H4 (cell line): ENCODE results near the gene PAK1. TPM values are rescaled to one million over a fixed set of nuclear protein-coding genes. Genes with fewer than 3 reads are reported as not detected.
A peak's percentile ranks its signal among the peaks of the same experiment; 100 is the strongest.

Experiments
- DNase-seq: peaks from one replicate; pipeline ENCODE4 v3.0.0-alpha.2; 2015; ENCODE audit warnings: low spot score
- total RNA-seq: library from RNA; depleted of rRNA; stranded (reverse); fragments of >200 nt; shearing (Covaris generic); gene quantifications from 2 replicates; pipeline ENCODE4 v1.2.3, GENCODE V29; 2014

Gene PAK1
- total RNA-seq, 1 experiment from 2014 or later = 27.7 TPM

DNA sequence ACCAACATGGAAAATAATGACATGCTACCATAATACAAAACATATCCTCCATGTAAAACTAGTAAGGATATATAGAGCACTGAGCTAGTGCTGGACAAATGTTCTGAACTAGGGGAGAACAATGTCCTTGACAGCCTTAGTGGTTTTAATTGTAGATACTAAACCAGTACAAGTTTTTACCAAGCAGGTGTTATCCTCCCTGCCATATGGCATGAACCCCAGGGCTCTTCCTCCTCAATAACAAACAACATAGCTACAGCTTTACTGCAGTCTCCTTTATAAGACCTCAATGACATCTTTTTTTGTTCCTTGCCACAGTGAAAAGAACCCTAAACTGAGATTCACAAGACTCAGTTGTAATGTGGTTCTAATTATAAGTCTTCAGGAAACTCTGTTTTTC, 102.2 kb downstream of the PAK1 start:
- no peak for DNase-seq

DNA sequence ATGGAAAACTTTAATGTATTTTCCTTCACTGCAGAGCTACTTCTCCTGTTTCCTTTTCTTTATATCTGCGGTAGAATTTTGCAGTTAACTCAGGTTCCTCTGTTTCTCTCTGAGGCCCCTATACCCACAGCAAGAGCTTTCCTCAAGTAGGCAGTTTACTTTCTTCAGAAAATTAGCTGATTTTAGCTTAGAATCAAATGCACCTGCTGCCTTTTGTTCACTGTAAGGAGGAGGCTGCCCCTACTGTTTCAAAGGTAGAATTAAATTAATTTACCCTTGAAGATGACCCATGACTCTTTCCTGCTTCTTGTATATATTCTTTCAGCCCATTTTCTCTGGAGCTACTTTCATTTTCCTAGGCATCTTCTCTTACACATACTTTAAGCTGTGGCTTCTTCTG, 103.7 kb downstream of the PAK1 start:
- no peak for DNase-seq

DNA sequence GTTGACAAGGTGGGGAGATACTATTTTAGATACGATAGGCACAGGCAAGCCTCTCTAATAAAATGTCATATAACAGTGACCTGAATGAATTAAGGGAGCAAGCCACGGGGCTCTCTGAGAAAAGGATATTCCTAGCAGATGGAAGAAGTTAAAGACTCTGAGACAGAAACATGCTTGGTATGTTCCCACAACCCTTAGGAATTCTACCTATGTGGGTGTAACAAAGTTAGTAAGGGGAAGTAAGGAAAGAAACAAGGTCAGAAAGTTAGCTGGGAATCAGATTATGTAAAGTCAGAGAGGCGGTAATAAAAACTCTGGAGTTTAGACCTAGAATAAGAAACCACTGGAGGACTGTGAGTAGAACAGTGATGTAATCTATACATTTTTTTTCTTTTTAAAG, 112.7 kb downstream of the PAK1 start:
- DNase-seq = no peak

DNA sequence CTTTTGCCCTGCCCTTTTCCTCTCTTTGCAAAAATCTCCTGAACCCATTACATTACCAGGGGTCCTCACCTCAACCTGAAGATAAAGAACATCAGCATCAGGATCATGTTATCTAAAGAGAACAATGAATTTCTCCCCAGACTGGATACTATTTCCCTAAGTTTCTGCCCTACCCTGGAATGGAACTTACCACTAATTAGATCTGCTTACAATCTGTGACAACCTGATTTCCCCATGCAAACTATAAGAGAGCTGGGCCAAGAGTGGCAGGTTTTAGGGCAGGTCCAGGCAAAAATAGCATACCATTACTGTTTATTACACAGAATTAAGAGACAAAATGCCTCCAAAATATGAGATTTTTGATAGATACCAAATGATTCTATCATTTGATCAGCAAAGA, 114.4 kb downstream of the PAK1 start:
- no peak for DNase-seq

DNA sequence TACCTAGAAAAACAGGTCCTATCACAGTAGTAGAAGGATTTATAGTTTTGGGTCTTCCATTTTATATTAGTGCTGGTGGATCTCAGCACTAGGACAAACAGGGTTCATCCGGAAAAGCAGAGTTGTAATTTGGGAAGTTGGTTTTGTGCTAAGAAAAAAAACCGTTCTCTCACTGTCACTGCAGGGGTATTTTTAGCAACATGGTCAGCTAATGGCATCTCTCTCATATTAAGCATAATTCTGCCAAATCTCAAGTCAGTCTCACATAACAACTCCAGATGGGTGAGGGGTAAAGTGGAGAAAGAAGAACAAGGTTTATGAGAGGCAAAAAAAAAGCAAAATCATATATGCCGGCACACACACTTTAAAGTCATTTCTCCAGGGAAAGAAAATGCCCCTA, 120.8 kb downstream of the PAK1 start:
- DNase-seq = no peak

DNA sequence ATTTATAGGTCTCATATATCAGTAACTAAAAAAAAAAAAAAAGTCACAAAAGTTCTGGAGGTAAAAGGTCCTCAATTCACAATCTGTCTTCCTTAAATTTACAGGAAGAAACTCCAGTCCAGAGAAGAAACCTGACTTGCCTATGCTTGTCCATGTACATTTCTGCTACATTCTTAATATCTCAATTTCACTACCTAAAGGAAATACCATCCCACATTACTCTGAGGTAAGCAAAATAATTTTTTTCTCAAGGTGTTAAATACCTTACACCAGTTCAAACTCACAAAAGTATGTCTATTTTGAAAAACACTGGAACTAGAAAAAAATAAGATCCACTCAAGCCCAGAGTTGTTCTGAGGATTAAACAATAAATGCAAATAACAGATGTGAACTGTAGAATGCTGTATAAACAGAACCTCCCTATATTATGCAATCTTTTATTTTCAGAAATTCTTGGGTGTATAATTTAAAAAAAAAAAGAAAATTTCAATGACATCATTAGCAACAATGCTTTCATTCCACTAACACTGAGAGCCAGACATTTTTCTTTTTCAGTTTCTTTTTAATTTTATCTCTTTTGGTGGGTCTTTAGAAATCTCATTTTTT, 122.5 kb downstream of the PAK1 start:
- DNase-seq = no peak

DNA sequence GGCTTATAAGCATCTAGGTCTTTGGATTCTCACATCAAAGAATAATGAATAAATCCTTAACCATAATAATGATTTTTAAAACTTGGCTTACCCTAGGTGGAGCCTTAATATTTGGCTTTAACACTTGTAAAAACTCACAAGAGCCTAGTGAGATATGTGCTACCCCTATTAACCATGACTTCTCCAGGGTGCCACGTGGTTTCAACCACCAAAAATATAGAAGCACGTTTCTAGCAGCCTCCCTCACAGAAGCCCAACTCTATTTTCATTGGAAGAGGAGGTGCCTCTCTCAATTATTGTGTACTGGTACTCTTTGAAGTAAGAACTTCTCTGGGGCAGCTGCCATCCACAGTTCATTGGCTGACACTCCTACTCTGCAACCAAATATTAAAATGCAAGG, 125.9 kb downstream of the PAK1 start:
- no peak for DNase-seq

DNA sequence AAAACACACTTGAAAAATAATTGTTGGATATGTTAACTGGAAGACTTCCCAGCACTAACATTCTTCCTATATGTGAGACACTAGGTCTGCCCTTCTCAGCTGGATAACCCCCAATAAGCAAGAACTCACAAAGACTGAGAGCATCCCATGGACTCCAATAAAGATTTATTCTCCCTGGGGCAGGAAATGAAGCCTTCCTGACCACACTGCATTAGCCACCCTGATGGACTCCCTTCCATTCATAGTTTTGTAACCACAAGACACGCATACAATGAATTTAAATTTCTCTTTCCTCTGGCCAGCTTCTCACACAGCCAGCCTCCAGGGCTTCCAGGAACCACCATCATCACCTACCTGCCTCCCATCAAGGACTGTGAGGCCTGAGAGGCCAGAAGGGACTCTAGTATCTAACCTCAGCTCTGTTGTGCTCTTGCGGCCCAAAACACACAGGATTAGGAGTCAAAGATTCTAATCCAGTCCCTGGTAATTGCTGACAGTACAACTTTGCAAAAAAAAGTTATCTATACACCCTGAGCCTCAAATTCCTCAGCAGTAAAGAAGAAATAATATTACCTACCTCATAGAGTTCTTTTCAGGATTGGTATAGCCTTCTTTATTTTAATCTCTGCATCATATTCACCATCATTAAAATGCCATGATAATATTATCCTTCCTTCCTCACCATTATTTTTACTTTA, 126.8 kb downstream of the PAK1 start:
- peak; percentile 50 for DNase-seq

DNA sequence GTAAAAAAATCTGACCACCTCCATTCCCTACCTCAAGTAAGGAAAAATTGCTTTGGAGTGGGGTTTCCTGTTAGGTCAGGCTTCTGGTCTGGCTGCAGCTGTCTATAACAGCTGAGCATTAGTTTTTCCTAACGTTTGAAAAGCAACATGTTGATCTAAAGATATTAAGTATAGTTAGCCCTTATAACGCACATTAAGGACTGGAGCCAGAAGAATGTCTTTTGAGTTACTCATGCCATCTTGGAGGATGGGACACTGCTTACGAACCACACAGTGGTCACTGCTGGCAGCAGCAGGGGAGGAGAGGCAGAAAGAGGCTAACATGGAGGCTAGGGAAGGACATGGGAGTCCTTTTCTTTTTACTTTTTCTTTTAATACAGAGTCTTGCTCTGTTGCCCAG, 128.3 kb downstream of the PAK1 start:
- no peak for DNase-seq

DNA sequence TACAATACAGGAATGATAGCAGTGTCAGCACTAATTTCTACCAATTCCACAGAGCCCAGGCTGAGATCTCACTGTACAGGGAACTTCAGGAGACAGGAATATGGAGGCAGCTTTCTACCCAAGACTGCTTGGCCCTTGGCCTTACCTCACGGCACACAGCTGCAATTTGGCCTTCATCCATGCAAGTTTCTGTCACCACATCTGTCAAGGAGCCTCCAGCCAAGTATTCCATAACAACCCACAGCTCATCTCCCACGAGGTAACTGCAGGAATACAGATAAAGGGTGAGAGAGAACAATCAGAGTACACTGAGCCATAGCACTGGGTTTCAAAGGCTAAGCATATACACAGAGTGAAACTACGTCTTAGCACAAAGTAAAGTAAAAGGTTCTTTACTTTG, 133.4 kb downstream of the PAK1 start:
- no peak for DNase-seq

DNA sequence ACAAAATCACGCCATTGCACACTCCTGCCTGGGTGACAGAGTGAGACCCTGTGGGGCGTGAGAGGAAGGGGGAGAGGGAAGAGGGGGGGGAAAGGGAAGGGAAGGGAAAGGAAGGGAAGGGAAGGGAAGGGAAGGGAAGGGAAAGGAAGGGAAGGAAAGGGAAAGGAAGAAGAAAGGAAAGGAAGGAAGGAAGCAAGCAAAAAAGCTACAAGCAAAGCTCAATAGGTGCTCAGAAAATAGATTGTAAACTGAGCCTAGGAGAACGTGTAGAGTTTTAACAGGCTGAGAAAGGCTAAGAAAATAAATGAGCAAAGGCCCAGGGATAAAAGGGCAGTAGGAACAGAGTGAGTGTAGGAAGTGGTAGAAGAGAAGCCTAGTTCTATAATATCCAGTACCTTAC, 141.6 kb downstream of the PAK1 start:
- DNase-seq = no peak

DNA sequence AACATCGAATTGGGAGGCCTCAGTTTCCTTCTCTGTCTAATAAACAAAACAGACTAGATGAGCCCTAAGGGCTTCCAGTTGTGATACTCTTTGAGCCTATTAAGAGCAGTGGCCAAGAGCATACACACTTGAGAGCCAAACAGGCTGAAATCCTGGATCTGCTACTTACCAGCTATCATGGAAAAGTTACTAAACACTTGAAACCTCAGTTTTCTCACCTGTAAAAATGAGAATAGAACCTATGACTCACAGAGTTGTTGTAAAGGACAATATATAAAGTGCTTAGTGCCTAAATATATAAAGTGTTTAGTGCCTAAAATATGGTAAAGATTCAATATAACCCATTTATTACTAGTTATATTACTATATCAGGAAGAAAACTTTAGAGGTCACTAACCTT, 148.7 kb downstream of the PAK1 start:
- no peak for DNase-seq

DNA sequence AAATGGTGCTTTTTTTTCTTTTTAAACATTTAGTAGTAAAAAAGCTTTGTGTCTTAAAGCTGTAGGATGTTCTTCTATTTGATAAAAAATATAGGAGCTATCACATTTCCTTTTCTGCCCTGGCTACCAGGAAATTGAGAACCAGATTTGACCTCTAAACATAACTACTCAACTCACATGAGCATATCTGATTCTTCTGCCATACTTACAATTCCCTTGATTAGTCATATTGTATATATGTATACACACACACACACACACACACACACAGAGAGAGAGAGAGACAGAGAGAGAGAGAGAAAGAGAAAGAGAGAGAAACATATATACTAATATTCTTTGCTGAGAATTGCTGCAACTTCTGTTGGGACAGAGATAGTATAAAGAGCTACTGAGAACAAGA, 149.4 kb downstream of the PAK1 start:
- no peak for DNase-seq

DNA sequence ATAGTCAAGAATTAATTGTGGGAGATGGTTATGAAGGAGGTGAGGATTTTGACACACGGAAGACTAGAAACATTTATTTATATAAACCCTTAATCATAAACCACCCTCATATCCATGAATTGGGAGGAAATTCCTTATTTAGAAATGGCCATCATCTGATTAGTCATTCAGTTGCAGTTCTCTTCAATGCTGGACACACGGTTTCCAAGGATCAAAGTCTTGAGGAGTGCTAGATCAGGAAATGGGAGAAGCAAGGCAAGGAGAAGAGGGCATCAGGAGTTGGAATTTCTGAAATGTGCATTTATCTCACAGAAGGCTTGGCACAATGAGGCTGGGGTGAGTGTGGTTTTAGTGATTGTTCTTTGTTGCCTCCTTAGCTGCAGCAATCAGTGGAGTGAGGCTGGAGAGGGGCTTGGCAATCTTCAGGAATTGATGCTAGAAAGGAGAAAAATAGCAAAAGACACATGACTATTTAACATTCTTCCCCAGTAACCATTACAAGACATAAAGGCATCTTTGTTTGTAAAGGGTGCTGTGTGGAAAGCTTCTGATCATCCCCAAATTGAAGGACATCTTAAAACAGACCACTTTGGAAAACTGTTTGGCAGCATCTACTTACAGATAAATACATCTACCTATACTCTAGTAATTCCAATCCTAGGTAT, 150.8 kb downstream of the PAK1 start:
- DNase-seq = no peak

DNA sequence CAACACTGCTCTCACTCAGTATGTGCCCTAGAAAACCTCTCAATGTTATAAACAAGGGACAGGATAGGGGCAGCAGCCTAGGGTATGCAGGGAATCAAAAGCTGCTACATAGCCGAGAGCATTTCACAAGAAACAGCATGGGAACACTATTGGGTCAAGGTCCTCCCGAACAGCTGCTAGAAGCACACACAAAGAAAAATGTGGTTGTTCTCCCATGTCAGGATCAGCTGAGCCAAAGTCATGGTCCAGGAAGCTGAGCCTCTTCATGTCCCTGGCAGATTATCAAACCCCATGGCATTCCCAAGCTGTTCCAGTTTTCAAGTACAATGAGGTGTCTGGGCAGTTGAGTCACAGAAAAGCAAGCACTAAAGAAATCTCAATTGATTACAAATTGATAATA, 151.4 kb downstream of the PAK1 start:
- no peak for DNase-seq

DNA sequence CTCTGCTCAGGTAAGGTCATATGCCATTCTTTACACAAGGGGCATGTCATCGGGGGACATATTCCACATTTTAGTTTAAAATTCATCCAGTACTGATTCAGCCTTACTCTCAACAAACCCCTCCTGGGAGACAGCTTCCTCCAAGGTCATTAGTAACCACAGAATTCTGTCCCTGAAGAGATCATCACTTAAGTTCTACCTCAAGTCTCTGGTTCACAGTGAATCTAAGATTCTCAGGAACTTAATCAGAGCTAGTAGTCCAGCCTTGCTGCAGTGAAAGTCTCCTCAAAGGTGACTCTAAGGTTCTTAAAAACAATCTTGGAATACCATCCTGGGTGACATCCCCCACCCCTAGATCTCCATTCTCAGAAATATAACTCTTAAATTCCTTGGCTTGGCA, 153.5 kb downstream of the PAK1 start:
- no peak for DNase-seq

DNA sequence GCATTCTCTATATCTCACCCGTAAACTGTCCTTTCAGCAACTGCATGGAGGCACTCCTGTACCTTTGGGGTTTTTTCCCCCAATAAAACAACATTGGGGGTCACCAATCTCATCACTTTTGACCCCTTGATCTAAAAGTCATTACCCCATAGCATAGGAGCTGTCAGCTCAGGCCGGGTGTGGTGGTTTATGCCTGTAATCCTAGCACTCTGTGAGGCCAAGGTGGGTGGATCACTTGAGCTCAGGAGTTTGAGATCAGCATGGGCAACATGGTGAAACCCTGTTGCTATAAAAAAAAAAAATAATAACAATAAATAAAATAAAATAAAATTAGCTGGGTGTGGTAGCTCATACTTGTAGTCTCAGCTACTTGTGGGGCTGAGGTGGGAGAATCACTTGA, 155.3 kb downstream of the PAK1 start:
- no peak for DNase-seq

DNA sequence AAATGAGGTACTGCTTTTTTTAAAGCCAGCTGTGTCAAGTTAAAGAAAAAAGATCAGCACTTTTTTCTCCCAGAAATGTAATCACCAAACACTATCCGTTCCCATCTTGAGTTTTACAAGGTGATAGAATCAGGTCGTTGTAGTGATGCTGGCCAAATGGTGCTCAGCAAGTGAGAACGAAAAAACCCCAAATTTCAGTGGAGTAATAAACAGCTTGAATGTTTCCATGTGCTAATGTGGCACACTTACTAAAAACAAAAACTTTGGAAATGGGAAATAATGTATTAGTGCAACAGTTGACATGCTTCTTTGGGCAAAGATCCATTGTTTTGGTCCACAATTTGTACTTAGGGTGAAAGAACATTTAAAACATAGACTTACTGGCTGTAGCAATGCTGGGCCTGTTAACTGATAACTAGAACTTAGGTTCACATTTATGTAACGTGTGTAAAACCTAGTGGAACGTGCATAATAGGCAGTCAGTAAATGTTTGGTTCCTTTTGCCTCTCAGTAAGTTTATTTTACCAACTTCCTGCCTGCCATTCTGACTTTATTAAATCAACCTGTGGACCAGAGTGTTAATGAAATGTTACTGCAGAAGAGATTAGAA, 157.1 kb downstream of the PAK1 start:
- no peak for DNase-seq

DNA sequence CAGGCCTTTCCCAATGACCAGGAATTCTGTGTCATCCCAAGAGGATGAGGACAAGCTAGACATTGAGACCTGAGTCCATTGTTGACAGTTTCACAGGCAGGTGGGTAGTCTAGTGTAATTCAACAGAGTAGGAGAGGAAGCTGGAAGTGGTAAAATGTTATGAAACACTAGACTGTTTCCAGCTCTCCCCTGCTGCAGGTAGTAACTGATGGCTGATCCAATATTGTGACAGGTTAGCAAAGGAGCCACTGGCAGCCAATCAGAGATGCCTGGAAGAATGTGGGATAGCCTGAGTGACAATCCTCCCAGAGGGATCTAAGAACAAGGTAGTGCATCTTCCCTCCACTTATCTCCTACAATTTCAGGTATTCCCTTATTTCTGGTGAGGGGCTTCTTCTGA, 161.8 kb downstream of the PAK1 start:
- DNase-seq = no peak

DNA sequence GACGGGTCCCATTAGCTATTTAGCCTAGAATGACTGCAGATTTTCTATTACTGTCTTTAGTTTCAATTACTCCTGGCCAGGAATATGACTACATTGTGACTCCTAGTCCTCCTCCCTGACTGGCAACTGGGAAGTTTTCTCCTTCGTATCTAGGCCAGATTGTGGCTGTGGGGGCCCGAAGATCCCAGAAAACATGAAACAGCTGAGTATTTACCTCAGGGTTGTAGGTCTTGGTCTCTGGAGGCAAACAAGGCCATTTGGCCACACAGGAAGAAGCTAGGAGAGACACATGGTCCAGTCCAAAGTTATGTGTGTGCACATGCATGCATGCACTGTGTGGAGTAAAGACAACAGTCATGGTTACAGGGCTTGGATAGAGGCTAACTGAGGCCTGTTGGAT, 162.2 kb downstream of the PAK1 start:
- no peak for DNase-seq

DNA sequence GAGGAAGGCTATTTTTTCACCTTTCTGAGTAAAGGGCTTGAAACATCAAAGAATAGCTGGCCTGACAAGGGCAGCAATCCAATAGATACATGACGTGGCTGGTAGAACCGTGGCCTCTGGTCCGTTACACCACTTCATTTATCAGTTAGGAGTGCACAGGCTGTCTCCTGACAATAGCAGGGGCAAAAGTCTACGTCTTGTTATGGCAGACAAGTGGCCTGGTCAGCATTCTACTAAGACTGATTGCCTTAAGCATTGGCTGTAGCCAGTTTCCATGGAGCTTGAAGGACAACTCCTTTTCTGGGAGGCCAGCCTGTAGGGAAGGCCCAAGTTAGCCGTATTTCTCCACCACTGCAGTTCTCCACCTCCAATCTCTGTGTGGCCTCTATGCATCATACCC, 163.2 kb downstream of the PAK1 start:
- DNase-seq = no peak

DNA sequence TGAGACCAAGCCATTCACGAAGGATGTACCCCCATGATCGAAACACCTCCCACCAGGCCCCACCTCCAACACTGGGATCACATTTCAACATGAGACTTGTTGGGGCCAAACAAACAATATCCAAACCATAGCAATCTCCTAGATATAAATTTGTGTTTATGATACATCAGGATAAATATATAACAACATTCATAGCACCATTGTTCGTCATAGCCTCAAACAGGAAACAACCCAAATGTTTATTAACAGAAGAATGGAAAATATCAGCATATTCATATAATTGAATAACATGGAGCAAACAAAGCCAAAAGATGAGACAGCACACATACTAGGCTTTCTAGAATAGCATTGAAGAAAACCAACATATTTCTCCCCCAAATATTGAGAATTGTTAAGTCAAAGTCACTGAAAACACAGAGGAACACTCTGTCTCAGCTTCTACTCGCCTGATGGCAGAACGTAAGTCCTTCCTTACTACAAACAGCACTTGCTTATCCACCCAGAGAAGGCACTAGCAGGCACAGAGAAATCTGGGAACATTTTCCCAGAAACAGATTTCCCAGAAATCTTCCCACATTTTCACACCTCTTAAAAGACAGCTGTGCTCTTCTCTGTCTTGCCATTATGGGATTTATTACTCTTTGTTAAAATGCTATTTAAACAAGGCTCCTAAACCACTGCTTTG, 164.4 kb downstream of the PAK1 start:
- DNase-seq = no peak

DNA sequence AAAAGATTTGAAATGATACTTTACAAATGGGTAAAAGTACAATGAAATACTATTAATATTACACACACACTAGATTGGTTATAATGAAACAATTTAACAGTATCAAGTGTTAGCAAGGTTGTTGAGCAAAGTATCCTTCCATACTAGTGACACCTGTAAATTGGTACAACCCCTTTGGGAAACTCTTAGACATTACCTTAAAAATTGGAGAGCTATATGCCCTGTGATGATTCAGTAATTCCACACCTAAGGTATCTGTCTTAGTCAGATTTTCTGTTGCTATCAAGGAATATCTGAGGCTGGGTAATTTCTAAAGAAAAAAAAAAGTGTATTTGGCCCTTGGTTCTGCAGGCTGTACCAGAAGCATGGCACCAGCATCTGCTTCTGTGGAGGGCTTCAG, 165.1 kb downstream of the PAK1 start:
- no peak for DNase-seq
